CD4-positive, alpha-beta T cell treated with Interleukin-10 for 1 hour (primary cell): Measurements from ENCODE around the gene TMA7.
"Not testable (repeated sequence)": the region's sequence is repeated elsewhere in the genome, so short reads cannot be mapped to it uniquely, and the experiment has no call there.

ENCODE experiments used
- DNase-seq: peaks from one replicate; pipeline ENCODE4 v3.0.0-alpha.2; 2020

Gene TMA7

GRCh38 chr3:48439820-48440589 lies at the start of gene TMA7, which contains the start of gene CCDC51:
Gene TMA7, plus strand, starts transcription at chr3:48440257. Its CDS starts 40 bp downstream, at chr3:48440297.
Gene CCDC51, minus strand, starts transcription at chr3:48440119. Its CDS starts 4,991 bp downstream, at chr3:48435128.
- DNase-seq, result peak; percentile 98

GRCh38 chr3:48394391-48394790 lies 45.7 kb upstream of the TMA7 start:
- DNase-seq, result no peak

- no peak for DNase-seq
Measured at GRCh38 chr3:48395714-48396113, 44.3 kb upstream of the TMA7 start.

- no peak for DNase-seq
Measured at GRCh38 chr3:48397767-48398681, 42.0 kb upstream of the TMA7 start.

GRCh38 chr3:48398701-48399386 lies 41.2 kb upstream of the TMA7 start:
- no peak for DNase-seq

GRCh38 chr3:48399387-48400172 lies 40.5 kb upstream of the TMA7 start:
- no peak for DNase-seq

GRCh38 chr3:48400824-48401433 lies 39.1 kb upstream of the TMA7 start:
- peak; percentile 84 for DNase-seq

- DNase-seq, result not testable (repeated sequence)
Measured at GRCh38 chr3:48401434-48401901, 38.6 kb upstream of the TMA7 start.

- DNase-seq, result no peak
Measured at GRCh38 chr3:48402281-48402732, 37.8 kb upstream of the TMA7 start.

GRCh38 chr3:48402907-48403306 lies 37.1 kb upstream of the TMA7 start:
- DNase-seq, result no peak

- DNase-seq, result no peak
Measured at GRCh38 chr3:48403533-48404439, 36.3 kb upstream of the TMA7 start.

- no peak for DNase-seq
Measured at GRCh38 chr3:48404440-48405342, 35.4 kb upstream of the TMA7 start.

GRCh38 chr3:48405343-48405881 lies 34.6 kb upstream of the TMA7 start:
- no peak for DNase-seq

- DNase-seq, result no peak
Measured at GRCh38 chr3:48405971-48406370, 34.1 kb upstream of the TMA7 start.

GRCh38 chr3:48406443-48407431 lies 33.3 kb upstream of the TMA7 start:
- DNase-seq, result no peak

- no peak for DNase-seq
Measured at GRCh38 chr3:48407542-48408099, 32.4 kb upstream of the TMA7 start.

- DNase-seq, result no peak
Measured at GRCh38 chr3:48408823-48409281, 31.2 kb upstream of the TMA7 start.
